ENCODE data around the gene SYNE2.

Gene SYNE2

DNA sequence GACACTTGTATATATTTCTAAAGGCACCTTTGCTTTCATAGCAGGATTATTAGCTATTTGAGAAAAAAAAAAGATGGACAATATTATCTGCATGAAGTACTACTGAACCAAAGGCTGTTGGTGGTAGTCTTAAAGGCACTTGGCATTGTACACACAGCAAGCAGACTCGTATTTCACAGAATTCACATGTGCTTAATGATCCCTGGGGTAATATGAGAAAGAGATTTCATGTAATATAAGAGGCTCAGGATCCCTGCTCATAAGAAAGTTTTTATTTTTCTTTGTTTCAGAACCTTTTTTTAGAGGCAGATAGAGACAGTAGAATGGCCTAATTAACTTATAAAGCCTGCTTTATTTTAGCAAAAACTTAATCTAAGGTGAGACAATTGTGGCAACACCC, 59.5 kb downstream of the SYNE2 start:
- DNase-seq: no peak

DNA sequence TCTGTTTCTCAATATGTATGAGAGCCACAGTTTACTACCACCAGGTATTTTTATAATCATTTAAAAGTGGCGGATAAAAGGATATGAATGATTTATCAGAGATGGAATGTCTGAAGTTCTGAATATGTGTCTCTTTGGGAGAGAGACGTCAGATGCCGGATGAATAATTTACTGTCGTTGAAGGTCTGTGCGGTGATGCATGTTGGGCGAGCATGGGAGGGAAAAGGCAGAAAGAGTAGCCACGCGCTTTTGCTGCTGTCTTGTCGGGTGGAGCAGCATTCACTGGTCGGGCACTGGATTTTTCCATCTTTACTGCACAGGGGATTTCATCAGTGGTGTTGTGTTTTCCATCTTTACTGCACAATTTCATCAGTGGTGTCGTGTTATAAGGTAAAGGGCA, 65.6 kb downstream of the SYNE2 start:
- no peak for DNase-seq

DNA sequence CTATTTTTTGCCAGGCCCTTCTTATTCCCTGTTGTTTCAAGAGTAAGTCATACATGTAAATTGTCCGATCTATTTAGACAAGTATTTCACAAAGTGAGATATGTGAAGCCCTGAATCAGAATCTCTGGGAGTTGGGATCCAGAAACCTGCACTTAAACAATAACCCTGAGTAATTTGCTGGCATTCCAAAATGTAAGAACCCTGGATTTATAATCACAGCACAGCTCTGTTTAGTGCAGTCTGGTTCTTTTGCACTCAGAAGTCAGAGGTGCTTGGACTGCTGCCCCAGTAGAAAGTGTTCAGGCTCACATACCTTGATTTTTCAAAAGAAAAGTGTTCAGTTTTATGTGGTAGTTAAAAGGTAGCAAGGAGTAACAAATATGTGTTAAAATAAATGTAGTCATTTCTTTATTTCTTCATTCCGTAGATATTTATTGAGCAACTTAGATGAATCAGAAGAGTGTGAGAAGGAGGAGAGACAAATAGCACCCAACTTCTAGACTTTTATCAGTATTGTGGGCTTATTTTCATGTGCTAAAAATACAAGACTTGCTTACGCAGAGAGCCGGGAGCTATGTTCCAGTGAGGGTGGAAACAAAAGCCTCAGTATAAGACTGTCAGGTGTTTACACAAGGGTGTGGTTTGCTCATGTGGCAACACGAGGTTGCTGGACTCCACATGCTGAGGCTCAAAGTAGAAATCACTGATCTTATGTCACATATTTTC, 70.1 kb downstream of the SYNE2 start:
- no peak for DNase-seq

DNA sequence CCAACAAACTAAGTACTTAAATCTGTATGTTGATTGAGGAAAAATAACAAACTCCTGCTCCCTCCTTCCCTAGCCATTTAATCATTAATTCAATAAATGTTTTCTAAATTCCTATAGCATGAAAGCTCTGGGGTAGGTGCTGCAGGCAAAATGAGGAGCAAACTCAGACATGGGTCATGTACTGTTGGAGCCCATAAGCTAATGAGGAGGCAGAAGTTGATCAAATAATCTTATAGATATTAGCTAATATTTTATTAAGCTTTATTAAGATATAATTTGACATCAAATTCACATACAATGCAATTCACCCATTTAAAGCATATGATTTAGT, 70.6 kb downstream of the SYNE2 start:
- no peak for DNase-seq

DNA sequence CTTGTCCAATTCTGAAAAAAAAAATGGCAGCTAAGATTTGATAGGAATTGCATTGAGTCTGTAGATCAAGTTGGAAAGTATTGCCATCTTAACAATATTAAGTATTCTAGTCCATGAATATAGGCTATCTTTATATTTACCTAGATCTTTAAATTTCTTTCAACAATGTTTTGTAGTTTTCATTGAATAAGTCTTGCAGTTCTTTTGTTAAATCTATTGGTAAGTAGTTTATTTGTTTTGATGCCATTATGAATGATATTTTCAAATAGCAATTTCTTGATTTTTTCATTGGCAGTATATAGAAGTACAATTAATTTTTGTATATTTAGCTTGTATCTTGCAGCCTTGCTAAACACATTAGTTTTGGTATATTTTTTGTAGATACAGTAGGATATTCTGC, 71.6 kb downstream of the SYNE2 start:
- no peak for DNase-seq

DNA sequence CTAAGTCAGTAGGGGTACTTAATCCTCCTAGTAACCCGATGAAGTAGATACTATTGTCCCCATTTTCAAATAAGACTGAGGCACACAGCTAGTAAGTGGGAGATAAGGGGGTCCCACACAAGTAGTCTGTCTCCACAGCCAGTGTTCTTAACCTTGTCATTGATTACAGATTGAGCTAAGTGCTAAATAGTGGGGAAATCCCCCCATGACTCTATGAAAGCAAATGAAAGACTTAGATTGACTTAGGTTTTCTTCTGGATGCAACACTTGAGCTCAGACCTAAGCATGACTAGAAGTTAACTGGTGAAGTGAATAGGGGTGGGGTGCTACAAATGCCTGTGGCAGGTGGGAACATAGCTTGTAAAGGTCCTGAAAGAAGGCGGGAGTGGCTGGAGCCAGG, 73.8 kb downstream of the SYNE2 start:
- no peak for DNase-seq

DNA sequence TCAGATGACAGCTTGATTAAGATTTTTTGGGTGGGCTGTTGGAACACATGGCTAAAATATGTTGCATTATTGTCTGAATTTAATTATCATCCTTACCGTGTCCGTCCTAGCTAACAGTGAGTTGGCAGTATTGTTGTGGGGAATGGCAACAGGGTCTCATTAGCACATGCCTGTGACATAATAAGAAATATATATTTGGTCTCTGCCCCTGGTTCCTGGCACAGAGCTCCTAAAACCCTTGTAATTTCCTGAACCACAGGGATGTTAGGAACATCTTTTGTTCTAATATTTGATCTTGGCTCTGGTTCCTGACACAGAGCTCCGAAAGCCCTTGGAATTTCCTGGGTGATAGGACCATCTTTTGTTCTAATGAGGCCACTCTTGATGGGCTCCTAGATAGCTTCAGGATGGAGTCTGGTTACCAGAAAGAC, 76.0 kb downstream of the SYNE2 start:
- DNase-seq: no peak

DNA sequence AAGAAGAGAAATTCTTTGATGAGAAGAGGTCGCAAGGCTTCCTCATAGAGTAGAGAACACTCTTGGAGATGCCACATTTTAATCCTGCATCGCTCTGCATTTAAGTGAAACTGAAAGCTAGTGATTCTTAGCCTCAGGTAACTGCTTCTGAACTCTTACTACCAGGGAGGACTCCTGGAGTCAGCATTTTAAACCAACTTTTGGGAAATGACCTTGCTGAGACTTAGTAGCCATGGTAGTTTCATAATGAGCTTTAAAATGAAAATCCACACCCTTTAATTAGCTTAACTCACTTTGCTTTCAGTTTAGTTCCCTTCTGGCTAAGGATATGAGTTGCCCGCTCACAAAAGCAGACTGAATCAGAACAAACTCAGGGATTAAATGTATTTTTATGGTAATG, 80.3 kb downstream of the SYNE2 start:
- no peak for DNase-seq

DNA sequence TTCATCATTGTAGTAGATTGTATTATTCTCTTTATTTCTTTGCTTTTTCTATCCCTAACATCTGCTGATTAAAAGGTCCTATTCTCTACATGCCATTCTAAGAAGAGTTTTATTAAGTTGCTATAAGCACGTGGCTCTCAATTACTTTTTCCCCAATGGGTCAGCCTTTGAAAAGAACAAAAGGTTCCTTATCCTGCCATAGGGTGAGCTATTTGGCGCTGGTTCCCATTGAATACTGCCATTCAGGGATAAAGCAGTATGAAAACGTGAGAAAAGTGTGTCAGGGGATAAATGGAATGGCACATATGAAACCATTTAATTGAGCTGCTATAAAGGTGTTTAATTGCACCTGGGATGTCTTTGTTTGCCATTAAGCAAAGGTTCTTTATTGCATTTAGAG, 80.9 kb downstream of the SYNE2 start:
- DNase-seq: no peak

DNA sequence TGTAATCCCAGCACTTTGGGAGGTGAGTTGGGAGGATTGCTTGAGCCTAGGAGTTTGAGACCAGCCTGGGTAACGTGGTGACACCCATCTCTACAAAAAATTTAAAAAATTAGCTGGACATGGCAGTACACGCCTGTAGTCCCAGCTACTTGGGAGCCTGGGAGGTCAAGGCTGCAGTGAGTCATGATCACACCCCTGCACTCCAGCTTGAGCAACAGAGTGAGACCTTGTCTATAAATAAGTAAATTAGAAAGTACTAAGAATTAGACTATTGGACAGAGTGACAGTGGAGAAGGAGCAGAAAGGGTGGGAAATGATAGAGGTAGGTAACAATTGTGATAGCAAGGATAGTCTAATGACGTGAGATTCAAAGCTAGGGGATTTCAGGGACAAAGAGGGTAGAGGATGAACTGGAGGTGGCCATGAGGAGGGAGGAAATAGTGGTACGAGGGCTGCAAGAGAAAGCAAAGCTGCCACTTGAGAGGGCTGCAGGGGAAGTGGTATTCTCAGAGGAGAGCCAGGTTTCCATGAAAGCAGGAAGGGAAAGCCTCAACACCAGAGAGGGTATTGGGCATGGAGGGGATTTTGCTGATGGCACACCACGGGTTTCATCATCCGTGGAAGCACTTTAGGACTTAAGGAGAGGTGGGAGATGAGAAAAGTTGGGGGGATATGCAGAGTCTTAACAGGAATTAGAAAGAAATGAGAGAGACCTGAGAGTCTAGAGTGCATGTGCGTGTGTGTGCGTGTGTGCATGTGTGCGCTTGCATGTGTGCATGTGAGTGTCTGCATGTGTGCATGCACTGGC, 85.6 kb downstream of the SYNE2 start:
- peak; percentile 13 for DNase-seq

DNA sequence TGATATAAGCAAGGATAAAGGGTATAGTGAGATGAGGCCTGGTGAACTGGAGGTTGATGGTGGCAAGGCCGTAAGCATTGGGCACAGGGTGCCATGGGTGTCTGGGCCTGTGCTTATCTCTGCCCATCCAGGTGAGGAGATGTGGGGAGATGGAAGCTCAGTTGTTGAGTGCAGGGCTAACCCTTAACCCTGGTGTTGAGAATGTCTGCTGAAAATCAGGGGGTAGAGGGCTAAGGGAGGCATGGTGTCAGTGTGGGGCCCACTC, 86.1 kb downstream of the SYNE2 start:
- DNase-seq: no peak

DNA sequence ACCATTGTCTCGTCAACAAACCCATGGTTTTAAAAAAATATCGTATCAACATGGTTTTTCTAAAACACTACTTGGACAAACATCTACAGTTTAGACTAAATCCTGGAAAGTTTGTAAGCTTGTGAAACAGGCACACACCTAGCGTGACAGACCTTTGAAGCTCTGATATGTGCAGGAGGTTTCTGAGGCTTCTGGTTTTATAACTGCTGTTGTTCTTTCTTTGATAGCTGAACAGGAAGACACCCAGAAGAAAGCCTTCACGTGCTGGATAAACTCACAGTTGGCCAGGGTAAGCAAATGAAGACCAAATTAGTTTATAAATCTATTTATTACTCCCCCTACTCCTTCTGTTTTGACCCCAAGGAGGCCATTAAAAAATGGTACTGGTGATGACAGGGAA, 87.6 kb downstream of the SYNE2 start:
- DNase-seq: peak; percentile 23

DNA sequence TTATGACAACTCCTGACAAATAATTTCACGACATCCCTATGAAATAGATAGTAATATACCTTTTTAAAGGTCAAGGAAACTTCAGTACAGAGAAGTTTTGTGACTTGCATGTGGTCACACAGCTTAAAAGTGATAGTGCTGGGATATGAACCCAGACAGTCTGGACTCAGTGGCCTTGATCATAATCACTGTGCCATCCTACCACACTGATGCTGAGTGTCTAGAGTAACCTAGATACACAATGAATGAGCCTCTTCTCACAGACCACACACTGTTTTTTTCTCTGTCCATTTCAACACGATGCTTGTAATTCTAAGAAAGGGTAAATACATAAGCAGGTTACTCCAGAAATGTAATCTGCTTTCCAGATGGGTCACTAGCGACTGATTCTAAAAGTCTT, 88.2 kb downstream of the SYNE2 start:
- no peak for DNase-seq

DNA sequence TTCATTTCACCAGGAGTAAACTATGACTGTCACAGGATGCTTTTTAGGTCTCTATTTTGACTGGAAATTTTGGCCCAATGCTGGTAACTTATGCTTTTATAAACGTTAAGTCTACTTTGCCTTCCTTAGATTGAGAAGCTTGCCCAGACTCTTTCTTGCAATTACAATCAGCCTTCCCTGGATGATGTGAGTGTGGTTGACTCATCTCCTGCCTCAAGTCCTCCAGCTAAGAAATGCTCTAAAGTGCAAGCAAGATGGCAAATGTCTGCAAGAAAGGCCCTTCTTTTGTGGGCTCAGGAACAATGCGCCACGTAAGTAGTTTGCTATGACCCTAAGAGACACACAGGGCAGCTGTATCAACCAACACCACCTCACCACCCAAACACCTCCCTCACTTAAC, 96.9 kb downstream of the SYNE2 start:
- DNase-seq: no peak

DNA sequence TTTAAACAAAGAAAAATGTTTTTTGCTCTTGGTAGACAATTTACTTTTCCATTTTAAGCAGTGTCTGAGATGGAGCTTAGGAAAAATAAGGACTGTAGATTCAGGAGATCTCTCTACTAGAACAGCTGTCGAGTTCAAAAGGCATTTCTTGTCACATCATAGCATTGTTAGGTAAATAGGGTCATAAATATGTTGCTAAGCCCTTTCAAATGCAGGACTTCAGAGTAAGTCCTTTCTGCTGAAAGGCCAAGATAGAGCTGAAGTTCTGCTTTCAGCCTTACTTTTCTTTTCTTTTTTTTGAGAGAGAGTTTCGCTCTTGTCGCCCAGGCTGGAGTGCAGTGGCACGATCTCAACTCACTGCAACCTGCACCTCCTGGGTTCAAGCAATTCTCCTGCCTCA, 98.2 kb downstream of the SYNE2 start:
- DNase-seq: no peak

DNA sequence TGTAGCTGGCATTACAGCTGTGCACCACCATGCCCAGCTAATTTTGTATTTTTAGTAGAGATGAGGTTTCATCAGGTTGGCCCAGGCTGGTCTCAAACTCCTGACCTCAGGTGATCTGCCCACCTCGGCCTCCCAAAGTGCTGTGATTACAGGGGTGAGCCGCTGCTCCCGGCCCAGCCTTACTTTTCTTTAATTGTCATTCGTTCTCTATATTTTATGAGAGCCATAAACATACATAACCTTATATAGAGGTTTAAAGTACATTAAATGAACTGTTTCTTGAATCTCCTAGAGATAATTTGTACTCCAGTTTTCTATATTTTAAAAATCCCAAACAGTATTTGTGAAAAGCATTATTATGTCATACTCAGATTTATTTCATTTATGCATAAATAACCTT, 98.6 kb downstream of the SYNE2 start:
- no peak for DNase-seq

DNA sequence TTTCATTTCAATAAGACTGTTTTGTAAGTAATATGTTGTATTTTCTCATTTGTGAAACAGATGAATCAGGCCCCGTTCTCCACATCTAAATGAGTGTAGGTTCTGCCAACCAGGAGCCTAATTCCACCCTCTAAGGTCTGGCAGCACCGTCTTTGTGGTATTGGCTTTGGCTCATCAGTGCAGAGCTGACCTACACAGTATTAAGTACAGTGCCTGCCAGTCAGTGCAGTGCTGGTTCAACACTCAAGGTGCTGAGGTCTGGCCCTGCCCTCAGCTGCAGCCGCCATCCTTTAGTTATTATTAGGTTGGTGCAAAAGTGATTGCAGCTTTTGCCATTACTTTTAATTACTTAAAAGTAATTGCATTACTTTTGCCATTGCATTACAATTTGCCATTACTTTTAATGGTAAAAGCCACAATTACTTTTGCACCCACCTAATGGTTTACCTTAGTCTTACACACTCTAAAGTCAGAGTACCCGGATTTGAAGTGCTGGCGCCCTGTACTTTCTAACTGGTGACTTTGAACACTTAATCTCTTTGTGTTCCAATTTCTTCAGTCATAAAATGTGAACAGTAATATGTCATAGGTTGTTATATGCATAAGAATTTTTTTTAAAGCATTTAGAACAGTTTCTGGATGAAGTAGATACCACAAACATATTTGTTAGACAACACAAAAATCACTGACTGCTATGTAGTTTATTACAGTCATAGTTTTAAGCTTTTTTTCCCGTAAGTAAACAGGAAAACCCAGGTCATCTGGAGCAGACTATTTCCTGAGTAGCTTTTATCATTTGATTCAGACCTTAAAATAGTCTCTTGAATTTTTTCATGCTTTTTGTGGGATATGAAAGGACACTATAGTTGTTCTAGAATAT, 99.5 kb downstream of the SYNE2 start:
- DNase-seq: no peak

DNA sequence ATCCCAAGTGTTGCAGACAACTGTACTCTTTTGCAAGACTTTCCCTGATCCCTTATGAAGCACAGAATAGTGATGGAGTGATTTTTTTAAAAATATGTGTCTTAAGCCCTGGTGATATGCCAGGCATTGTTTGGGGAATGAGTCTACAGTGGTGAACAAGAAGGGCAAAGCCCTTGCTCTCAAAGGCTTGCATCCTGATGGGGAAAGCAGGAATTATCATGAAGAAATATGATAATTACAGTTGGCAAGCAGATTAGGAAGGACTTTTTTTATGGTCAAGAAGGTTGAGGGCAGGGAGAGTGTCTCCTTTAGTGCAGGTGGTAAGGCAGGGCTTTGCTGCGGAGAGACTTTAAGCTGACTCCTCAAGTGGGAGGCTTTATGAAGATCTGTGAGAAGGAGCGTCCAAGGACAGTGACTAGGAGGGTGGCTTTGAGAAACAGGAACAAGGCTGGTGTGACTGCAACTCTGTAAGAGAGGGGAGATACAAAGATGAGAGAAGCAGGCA, 100.2 kb downstream of the SYNE2 start:
- no peak for DNase-seq

DNA sequence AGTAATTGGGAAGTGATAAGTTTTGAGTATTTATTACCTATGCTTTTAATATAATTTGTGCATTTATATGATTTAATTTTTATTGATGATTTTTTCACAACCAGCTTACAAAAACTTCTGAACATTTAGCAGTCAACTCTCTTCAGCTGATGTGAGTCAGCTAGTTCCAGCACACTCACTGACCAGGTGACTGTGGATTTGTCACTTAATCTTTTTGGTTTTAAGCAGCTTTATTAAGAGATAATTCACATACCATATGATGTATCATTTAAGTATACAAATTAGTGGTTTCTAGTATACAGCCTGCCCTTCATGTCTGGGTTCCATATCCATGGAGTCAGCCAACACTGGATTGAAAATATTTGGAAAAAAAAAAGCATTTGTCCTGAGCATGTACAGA, 103.5 kb downstream of the SYNE2 start:
- DNase-seq: no peak

DNA sequence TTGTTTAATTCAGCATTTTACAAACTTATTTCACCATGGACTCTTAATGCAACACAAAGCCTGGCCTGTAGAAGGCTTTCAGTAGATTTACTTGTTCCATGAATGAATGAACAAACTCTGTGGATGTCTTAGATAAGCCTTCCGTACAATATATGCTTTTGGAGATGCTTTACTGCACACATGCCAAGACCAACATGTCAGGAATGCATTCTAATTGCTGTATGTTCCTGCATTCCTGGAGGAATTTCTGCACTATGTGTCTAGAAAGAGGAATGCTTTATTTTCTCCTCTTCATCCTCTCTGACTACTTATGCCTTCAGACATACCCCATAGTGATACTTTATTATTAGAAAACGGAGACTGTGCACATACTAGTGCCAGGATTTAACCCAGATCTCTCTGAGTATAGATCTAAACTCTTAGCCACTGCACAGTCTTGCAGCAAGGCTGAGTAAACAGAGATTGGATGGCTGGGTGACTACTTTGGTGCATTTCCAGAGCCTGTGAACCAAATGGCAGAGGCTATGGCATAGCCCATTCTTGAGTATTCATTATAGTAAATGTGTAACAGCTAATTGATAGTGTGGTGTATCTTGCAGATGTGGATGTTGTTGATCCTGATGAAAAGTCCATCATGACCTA, 108.2 kb downstream of the SYNE2 start:
- DNase-seq: no peak

DNA sequence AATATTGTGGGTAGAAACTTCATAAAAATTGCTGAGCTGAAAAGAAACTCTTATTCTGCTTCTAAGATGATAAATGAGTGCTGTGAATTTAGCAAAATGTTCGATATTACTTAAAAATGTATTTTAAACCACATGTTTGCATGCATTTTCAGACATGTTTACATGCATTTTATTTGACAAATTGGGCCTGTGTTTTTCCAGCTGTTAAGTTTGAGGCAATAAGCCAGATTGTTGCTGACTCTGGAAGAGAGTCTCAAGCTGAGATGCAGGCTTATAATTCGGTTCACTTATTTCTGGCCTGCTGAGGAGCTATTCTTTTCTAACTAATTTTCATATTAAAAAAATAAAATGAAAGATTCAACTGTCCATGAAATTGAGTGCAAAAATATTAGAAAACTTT, 110.1 kb downstream of the SYNE2 start:
- no peak for DNase-seq

DNA sequence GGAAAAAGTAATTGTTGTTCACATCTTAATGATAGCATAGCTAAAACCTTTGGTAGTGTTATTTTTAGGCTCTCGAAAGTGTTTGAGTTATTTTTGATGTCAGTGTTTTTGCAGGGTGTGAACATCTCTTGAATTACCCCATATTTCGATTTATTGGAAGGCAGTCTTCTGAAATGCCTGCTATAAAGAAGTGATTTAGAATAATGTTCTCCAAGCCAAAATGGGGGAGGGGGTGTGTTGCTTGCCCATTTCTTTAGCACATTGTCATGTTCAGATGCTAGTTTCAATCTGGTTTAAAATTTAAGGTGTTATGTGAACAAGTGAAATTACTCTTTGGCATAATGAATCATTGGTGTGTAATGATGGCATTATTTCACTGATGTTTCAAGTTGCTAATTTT, 110.6 kb downstream of the SYNE2 start:
- no peak for DNase-seq

DNA sequence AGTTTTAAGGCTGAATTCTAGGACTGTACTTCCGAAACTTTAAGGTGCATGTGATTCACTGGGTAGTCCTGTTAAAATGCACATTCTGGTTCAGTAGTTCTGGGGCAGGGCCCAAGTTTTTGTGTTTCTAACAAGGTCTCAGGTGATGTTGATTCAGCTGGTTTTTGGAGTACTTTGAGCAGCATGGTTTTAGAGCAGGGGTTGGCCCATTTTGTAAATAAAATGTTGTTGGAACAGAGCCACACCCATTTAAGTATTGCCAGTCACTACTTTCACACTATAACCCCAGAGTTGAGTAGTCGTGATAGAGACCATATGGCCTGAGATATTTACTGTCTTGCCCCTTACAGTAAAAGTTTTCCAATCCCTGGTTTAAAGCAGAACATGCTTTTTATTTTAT, 111.3 kb downstream of the SYNE2 start:
- DNase-seq: no peak
